Uterus (tissue), 2 donors: ENCODE results near the gene SLC4A2.

Experiments
- CTCF ChIP-seq, 4 experiments: fragments of 200-600 bp in 2 of 4; fragments of 450-650 bp in 2 of 4; sonication (generic) in 2 of 4; IDR thresholded peaks; one replicate each; pipeline ENCODE4 v1.5.1; 2016 to 2019; ENCODE audit warnings: antibody characterized with exemption in 4 of 4, mild to moderate bottlenecking in 2 of 4, moderate library complexity in 1 of 4
- POLR2A ChIP-seq, 2 donors: fragments of 450-650 bp; IDR thresholded peaks; one replicate each; pipeline ENCODE4 v1.6.1; 2016; ENCODE audit warnings: antibody characterized with exemption in 2 of 2, mild to moderate bottlenecking in 1 of 2, moderate library complexity in 1 of 2

GRCh38 chr7:151074817-151075661, 15.7 kb downstream of the SLC4A2 start:
- TF ChIP-seq CTCF (IDR thresholded peaks at IDR 0.05): no peak
- no peak for TF ChIP-seq POLR2A (IDR thresholded peaks at IDR 0.05)
